GM12801 (cell line): ENCODE data around the gene AGXT.

Experiments
- TF ChIP-seq, protein P1 (sequence below): IDR thresholded peaks from one replicate; pipeline ENCODE4 v1.5.1; 2011; ENCODE audit warnings: control low read depth; ENCODE audit not compliant: insufficient read length; ENCODE audit errors: extremely low read depth

Gene AGXT

DNA sequence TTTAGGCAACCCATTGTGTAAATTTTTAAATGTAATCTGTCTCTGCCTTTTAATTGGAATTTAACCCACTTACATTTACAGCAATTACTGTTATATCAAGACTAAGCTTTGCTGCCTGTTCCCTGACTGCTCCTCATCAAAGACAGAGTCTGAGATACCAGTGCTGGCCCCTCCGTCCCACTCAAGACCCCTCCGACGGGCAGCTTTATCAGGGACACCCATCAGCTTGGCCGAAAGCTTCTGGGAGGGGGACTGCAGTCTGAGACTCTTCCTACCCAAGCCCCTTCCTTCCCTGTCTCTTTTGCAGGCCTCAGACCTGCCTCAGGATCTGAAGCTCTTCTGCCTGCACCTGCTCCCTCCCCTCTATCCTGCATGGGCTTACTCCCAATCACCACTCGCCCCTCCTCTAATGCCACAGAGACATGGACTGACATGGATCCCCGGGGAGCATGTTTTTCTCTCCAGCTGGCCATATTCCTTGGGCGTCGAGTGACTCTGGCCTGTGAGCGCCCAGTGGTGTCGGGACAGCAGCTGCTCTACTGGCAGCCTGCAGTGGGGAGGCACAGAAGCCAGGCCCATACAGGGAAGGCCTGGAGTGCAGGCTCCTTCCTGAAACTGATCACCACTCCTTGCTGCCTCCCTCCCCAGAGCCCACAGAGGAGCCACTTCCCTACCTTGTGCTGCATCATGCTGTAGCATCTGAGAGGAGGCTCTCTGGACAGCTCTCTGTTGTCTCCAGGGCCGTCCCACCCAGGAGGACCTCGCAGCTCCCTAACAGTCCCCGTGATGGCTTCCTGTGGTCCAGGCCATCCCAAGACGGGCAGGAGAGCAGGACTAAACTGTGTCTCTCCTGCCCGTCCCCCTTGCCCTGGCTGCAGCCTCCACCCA is 44.9 kb upstream of the AGXT start:
- TF ChIP-seq, protein P1, sequence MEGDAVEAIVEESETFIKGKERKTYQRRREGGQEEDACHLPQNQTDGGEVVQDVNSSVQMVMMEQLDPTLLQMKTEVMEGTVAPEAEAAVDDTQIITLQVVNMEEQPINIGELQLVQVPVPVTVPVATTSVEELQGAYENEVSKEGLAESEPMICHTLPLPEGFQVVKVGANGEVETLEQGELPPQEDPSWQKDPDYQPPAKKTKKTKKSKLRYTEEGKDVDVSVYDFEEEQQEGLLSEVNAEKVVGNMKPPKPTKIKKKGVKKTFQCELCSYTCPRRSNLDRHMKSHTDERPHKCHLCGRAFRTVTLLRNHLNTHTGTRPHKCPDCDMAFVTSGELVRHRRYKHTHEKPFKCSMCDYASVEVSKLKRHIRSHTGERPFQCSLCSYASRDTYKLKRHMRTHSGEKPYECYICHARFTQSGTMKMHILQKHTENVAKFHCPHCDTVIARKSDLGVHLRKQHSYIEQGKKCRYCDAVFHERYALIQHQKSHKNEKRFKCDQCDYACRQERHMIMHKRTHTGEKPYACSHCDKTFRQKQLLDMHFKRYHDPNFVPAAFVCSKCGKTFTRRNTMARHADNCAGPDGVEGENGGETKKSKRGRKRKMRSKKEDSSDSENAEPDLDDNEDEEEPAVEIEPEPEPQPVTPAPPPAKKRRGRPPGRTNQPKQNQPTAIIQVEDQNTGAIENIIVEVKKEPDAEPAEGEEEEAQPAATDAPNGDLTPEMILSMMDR: no peak

DNA sequence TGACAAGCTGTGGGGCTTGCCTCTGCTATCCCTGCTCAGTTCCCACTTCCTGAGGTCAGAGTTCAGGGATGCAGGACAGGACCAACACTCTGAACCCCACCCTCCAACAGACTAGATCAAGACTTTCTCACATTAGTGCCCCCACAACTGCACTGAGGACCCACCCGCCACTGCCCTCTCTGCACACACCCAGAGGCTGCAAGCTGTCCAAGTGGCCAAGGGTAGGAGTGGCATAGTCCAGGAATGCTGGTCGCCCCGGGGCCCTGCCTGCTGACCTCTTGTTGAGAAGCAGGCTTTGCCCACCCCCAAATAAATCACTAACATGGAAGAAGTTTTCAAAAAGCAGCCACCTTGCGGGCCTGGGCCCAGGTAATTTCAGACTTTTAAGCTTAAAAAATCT is 43.1 kb upstream of the AGXT start:
- TF ChIP-seq, protein P1: no peak

DNA sequence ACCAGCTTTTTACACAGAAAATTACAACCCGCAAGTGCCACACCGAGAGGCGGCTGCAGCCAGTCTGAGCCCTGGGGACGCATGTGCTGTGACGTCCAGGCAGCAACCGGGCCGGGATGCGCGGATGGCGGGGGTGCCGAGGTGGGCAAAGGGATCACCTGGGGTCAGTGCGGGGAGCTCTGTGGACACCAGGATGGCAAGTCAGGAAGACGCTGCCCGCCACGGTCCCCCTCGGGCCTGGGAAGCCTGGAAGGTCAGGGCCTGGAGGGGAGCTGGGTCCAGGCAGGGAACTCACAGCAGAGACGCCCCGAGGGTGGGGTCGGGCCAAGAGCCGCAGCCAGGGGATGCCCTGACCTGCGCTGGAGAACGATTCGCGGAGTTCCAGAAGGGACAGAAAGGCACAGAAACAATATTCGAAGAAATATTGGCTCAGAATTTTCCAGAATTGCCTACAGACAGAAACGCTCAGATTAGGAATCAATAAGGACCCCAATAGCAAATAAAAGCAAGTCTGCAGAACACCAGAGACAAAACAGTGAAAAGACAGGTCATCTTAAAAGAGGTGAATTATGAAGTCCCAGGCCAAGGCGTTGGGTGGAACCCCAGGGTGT is 36.9 kb upstream of the AGXT start:
- TF ChIP-seq, protein P1: no peak

DNA sequence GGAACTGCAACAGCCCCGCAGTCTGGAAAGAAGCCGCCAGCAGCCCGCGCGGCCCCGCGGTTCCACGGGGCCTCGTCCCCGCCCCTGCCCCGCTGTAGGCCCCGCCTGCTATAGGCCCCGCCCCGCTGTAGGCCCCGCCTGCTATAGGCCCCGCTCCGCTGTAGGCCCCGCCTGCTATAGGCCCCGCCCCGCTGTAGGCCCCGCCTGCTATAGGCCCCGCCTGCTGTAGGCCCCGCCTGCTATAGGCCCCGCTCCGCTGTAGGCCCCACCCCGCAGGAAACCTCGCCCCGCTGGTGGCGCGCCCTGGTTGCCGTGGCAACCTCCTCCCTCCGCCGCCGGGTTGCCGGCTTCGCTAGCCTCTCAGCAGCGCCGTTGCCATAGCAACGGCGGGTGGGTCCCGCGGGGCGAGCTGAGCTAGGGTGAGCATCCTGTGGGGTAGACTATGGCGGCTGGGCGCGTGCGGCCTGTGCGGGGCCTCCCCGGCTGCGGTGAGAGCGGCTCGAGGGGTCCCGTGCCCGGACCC is 36.4 kb upstream of the AGXT start:
- TF ChIP-seq, protein P1: no peak

DNA sequence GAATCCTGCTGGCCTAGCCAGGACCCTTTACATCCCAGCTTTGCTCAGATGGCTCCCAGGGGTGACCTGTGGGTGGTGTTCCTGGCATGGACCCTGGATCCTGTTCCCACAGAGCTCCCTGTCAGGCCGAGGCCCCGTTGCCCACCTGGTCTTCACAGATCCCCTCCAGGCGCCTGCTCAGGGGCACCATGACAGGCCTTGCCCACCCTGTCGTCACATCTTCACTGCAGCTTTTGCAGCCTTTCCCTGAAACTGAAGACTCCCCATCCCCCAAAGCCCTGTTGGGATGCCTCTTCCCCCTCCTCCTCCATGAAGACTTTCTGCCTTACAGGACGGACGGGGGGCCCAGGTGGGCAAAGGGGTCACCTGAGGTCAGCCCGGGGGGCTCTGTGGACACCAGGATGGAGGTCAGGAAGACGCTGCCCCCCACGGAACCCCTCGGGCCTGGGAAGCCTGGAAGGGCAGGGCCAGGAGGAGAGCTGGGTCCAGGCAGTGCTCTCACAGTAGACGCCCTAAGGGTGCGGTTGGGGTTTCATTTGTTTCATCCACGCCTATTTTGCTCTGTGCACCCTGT is 35.6 kb upstream of the AGXT start:
- TF ChIP-seq, protein P1: no peak

DNA sequence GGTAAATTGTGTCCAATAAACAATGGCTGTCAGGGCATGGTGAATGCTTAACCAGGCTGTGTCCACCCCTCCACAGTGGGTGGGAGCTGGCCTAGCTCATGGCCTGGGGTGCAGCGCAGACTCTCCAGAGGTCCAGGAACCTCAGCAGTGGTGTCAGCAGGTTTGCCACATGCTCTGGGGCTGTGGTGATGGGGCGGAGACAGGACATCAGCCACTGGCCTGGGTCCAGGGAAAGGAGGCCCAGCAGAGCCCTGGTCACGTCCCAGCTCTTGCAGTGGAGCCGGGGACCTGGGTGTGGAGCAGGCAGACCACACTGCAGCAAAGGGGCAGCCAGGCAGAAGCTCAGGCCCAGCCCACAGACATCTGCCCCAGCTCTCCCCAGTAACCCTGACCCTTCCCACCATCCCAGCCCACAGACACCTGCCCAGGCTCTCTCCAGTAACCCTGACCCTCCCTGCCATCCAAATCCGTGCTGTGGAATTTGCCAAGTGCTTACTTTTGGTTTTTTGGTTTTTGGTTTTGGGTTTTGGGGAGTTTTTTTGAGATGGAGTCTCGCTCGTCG is 34.8 kb upstream of the AGXT start:
- TF ChIP-seq, protein P1: no peak

DNA sequence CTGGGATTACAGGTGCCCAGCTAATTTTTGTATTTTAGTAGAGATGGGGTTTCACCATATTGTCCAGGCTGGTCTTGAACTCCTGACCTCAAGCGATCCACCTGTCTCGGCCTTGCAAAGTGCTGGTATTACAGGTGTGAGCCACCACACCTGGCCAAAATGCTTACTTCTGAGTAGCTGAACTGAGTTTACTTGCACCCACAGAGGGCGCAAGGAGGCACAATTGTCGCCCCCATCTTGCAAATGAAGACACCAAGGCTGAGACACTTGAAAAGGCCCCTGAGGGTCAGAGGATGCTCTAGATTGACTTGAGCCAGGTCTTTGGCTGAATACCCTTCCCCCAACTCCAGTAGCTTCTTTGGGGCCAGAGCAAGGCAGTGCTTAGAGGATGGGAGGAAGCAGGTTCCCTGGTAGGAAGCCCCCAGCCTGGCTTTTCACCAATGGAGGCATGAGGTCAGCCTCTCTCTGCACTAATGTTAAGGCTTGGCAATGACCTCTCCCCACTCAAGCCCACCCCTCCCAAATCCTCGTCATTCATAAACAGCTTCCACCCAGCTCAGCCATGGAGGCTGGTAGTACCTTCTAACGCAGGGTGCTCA is 34.1 kb upstream of the AGXT start:
- TF ChIP-seq, protein P1: no peak
